Liver (tissue), 9 donors: ENCODE measurements around the gene SNRPA. TPM values are rescaled to one million over a fixed set of nuclear protein-coding genes. Genes with fewer than 3 reads are reported as not detected.
A peak's percentile ranks its signal among the peaks of the same experiment; 100 is the strongest.

Experiments
- DNase-seq: peaks from one replicate; pipeline ENCODE4 v3.0.0-alpha.2; 2017; ENCODE audit warnings: low spot score
- H3K27ac ChIP-seq, 2 donors: one replicate each; pipeline ENCODE4 v1.7.0; 2013; ENCODE audit warnings: inconsistent platforms in 2 of 2, low read length in 2 of 2, control low read depth in 1 of 2, low read depth in 1 of 2, mild to moderate bottlenecking in 1 of 2
- H3K27me3 ChIP-seq, 4 donors: one replicate each; pipeline versions ENCODE4 v1.6.1 to v1.7.0; 2013; ENCODE audit warnings: low read length in 3 of 4, inconsistent platforms in 1 of 4, mild to moderate bottlenecking in 1 of 4, moderate library complexity in 1 of 4; ENCODE audit not compliant: control insufficient read depth in 4 of 4, insufficient read depth in 4 of 4
- H3K36me3 ChIP-seq, 4 donors: one replicate each; pipeline versions ENCODE4 v1.6.1 to v1.7.0; 2013; ENCODE audit warnings: low read length in 3 of 4, mild to moderate bottlenecking in 3 of 4, low read depth in 1 of 4, moderate library complexity in 1 of 4; ENCODE audit not compliant: control insufficient read depth in 4 of 4, insufficient read depth in 3 of 4
- H3K4me1 ChIP-seq, 4 donors: one replicate each; pipeline versions ENCODE4 v1.6.1 to v1.7.0; 2013; ENCODE audit warnings: low read length in 3 of 4, mild to moderate bottlenecking in 3 of 4, moderate library complexity in 1 of 4; ENCODE audit not compliant: control insufficient read depth in 4 of 4, insufficient read depth in 4 of 4
- H3K4me3 ChIP-seq, 3 donors: one replicate each; pipeline versions ENCODE4 v1.6.1 to v1.7.0; 2013; ENCODE audit warnings: low read length in 3 of 3, control low read depth in 1 of 3, low read depth in 1 of 3, mild to moderate bottlenecking in 1 of 3
- H3K9ac ChIP-seq, 2 donors: one replicate each; pipeline ENCODE4 v1.7.0; 2013; ENCODE audit warnings: low read length in 2 of 2, mild to moderate bottlenecking in 2 of 2, moderate library complexity in 2 of 2, control low read depth in 1 of 2, low read depth in 1 of 2
- H3K9me3 ChIP-seq, 4 donors: one replicate each; pipeline versions ENCODE4 v1.6.1 to v1.7.0; 2013; ENCODE audit warnings: low read length in 3 of 4; ENCODE audit not compliant: control insufficient read depth in 4 of 4
- CTCF ChIP-seq: fragments of 150-350 bp; IDR thresholded peaks from 2 replicates; pipeline ENCODE4 v1.5.1; 2017; ENCODE audit warnings: improper control_type of control experiment, low read depth, low read length; ENCODE audit not compliant: missing input control
- EGR1 ChIP-seq, 2 donors: IDR thresholded peaks; 2 replicates each; pipeline ENCODE4 v1.6.1; 2016 to 2018; ENCODE audit warnings: antibody characterized with exemption in 2 of 2, low read depth in 2 of 2
- FOXA1 ChIP-seq: IDR thresholded peaks from 2 replicates; pipeline ENCODE4 v1.6.1; 2016; ENCODE audit warnings: antibody characterized with exemption
- FOXA2 ChIP-seq: IDR thresholded peaks from 2 replicates; pipeline ENCODE4 v1.6.1; 2016; ENCODE audit warnings: antibody characterized with exemption
- GABPA ChIP-seq, 2 donors: IDR thresholded peaks in 1 of 2; conservative IDR thresholded peaks in 1 of 2; 2 replicates each; pipeline ENCODE4 v1.6.1; 2016; ENCODE audit warnings: antibody characterized with exemption in 2 of 2, mild to moderate bottlenecking in 1 of 2, moderate library complexity in 1 of 2
- HNF4A ChIP-seq, 2 donors: conservative IDR thresholded peaks; 2 replicates each; pipeline ENCODE4 v1.6.1; 2016; ENCODE audit warnings: antibody characterized with exemption in 2 of 2, mild to moderate bottlenecking in 2 of 2
- HNF4G ChIP-seq: IDR thresholded peaks from 2 replicates; pipeline ENCODE4 v1.6.1; 2016; ENCODE audit warnings: antibody characterized with exemption
- JUND ChIP-seq, 2 donors: IDR thresholded peaks; 2 replicates each; pipeline ENCODE4 v1.6.1; 2016; ENCODE audit warnings: antibody characterized with exemption in 2 of 2
- MAX ChIP-seq: IDR thresholded peaks from 2 replicates; pipeline ENCODE4 v1.6.1; 2016; ENCODE audit warnings: antibody characterized with exemption
- REST ChIP-seq: IDR thresholded peaks from 2 replicates; pipeline ENCODE4 v1.6.1; 2016; ENCODE audit warnings: antibody characterized with exemption, mild to moderate bottlenecking
- SP1 ChIP-seq: IDR thresholded peaks from 2 replicates; pipeline ENCODE4 v1.6.1; 2018; ENCODE audit warnings: antibody characterized with exemption, mild to moderate bottlenecking
- TAF1 ChIP-seq: conservative IDR thresholded peaks from 2 replicates; pipeline ENCODE4 v1.6.1; 2016; ENCODE audit warnings: antibody characterized with exemption, mild to moderate bottlenecking
- YY1 ChIP-seq: IDR thresholded peaks from 2 replicates; pipeline ENCODE4 v1.6.1; 2016; ENCODE audit warnings: antibody characterized with exemption, mild to moderate bottlenecking
- ZBTB33 ChIP-seq: IDR thresholded peaks from 2 replicates; pipeline ENCODE4 v1.6.1; 2016; ENCODE audit warnings: antibody characterized with exemption
- WGBS: extraction: QIAGEN DNeasy Blood & Tissue Kit; methylation state at CpG from one replicate; pipeline ENCODE4 v1.1.7; 2013; 5-methylcytosine and 5-hydroxymethylcytosine counted together
- polyA plus RNA-seq, 2 donors: library from polyadenylated mRNA; stranded (reverse) in 1 of 2; unstranded in 1 of 2; fragments of 200-250 nt in 1 of 2; fragments of >200 nt in 1 of 2; fragmentation: Nextera tagmentation in 1 of 2; extraction: Ambion mirVana in 1 of 2; gene quantifications; one replicate each; pipeline versions ENCODE4 v1.2.1 to v1.2.3, GENCODE V29; 2013 to 2015
- total RNA-seq, 2 donors: library from RNA; depleted of rRNA; stranded (reverse); fragments of >200 nt; gene quantifications; one replicate each; pipeline ENCODE4 v1.2.3, GENCODE V29; 2014
- donor health status: healthy.
- donor health status: healthy.
- donor health status: healthy.
- donor health status: healthy.
- donor health status: healthy.

SNRPA gene
- total and polyA plus RNA-seq, 4 donors, result 11.8 to 27.1 (median 17.0) TPM

GRCh38 chr19:40778706-40779284 is 27.8 kb downstream of the SNRPA start:
- peak overlapping the region; percentile 84 to 92 for H3K27ac ChIP-seq
- H3K36me3 ChIP-seq, result peaks cover 0 to 3% (median 1%) of the 10 kb centered on the region in 4 donors
- DNase-seq, result no peak
- H3K4me3 ChIP-seq, result peak overlapping the region; percentile 62 to 81 (median 74)
- H3K4me1 ChIP-seq, result peaks cover 0 to 19% (median 13%) of the 10 kb centered on the region in 4 donors
- TF ChIP-seq YY1 (no peak), FOXA1 (no peak), FOXA2 (no peak), HNF4G (no peak), MAX (no peak), ZBTB33 (no peak), JUND (IDR thresholded peaks at IDR 0.05) (no peak), REST (no peak)
- H3K27me3 ChIP-seq, result no peaks in the 10 kb centered on the region
- no peaks in the 10 kb centered on the region for H3K9me3 ChIP-seq
- peak overlapping the region; percentile 18 to 61 for H3K9ac ChIP-seq
- 22% methylated on average over 7 of the region's 7 CpGs for whole genome bisulfite sequencing

GRCh38 chr19:40780582-40780981 is 29.6 kb downstream of the SNRPA start:
- Histone ChIP-seq H3K27me3 (no peaks in the 10 kb centered on the region), H3K9ac (no peak overlapping the region), H3K4me3 (no peak overlapping the region), H3K4me1 (peaks cover 0 to 19% (median 13%) of the 10 kb centered on the region in 4 donors), H3K27ac (no peak overlapping the region), H3K9me3 (no peaks in the 10 kb centered on the region), H3K36me3 (peaks cover 0 to 3% (median 2%) of the 10 kb centered on the region in 4 donors)
- TF ChIP-seq HNF4A (conservative IDR thresholded peaks at IDR 0.05), result no peak
- no peak for TF ChIP-seq CTCF
- TF ChIP-seq MAX, result no peak
- TF ChIP-seq SP1, result no peak
- TF ChIP-seq FOXA2, result no peak
- no peak for TF ChIP-seq EGR1 (IDR thresholded peaks at IDR 0.05; ENCODE audit: low read depth in 2 of 2)
- no peak for TF ChIP-seq ZBTB33
- no peak for TF ChIP-seq TAF1
- no peak for TF ChIP-seq HNF4G
- TF ChIP-seq GABPA (IDR thresholded peaks at IDR 0.05 in 1 of 2, conservative IDR thresholded peaks at IDR 0.05 in 1 of 2), result no peak
- no peak for TF ChIP-seq JUND (IDR thresholded peaks at IDR 0.05)
- TF ChIP-seq REST, result no peak
- no peak for DNase-seq
- 97% methylated on average over 5 of the region's 5 CpGs for WGBS
